WTC11 (cell line): ENCODE data around the gene FAM53A. TPM values are rescaled to one million over a fixed set of nuclear protein-coding genes. Genes with fewer than 3 reads are reported as not detected.

Experiments
- ATAC-seq: fragments of 200-7000 bp; cut with Tn5 transposase; 2 replicates; pipeline ENCODE4 v1.10.0; 2021; ENCODE audit warnings: mild to moderate bottlenecking, moderate library complexity
- CTCF ChIA-PET: fragments of 300-600 bp; sonication (Branson Sonifier 250); formaldehyde crosslinking; loops from one replicate; lab custom pipeline; 2021; ENCODE audit warnings: antibody characterized with exemption; lab: Charles Lee
- POLR2A ChIA-PET: fragments of 350-600 bp; sonication (Branson Sonifier 250); formaldehyde crosslinking; loops from one replicate; lab custom pipeline; 2021; ENCODE audit warnings: antibody characterized with exemption; lab: Charles Lee
- DNase-seq: peaks from one replicate; pipeline ENCODE4 v3.0.0; 2021; ENCODE audit warnings: low spot score
- H3K27ac Mint-ChIP-seq: 2 replicates; pipeline ENCODE4 v1.8.0; 2021; ENCODE audit warnings: mixed read lengths
- H3K27me3 Mint-ChIP-seq: 2 replicates; pipeline ENCODE4 v1.8.0; 2021; ENCODE audit warnings: low read depth, mild to moderate bottlenecking, moderate library complexity, mixed read lengths
- H3K36me3 Mint-ChIP-seq: 2 replicates; pipeline ENCODE4 v1.8.0; 2021; ENCODE audit warnings: mixed read lengths
- H3K4me1 Mint-ChIP-seq: 2 replicates; pipeline ENCODE4 v1.8.0; 2022; ENCODE audit warnings: mixed read lengths
- H3K4me3 Mint-ChIP-seq: 2 replicates; pipeline ENCODE4 v1.8.0; 2021; ENCODE audit warnings: mild to moderate bottlenecking, moderate library complexity, mixed read lengths
- H3K9me3 Mint-ChIP-seq: 2 replicates; pipeline ENCODE4 v1.8.0; 2021; ENCODE audit warnings: mixed read lengths
- ATF1 ChIP-seq: sonication (generic); formaldehyde crosslinking; IDR thresholded peaks from 2 replicates; pipeline ENCODE4 v1.8.1; 2023; ENCODE audit warnings: mild to moderate bottlenecking, moderate library complexity, missing genetic modification reagents
- E2F1 ChIP-seq: sonication (generic); formaldehyde crosslinking; IDR thresholded peaks from 2 replicates; pipeline ENCODE4 v1.8.0; 2022; ENCODE audit warnings: mild to moderate bottlenecking, missing genetic modification reagents
- E2F5 ChIP-seq: sonication (generic); formaldehyde crosslinking; IDR thresholded peaks from 2 replicates; pipeline ENCODE4 v1.8.1; 2022; ENCODE audit warnings: mild to moderate bottlenecking, moderate library complexity, missing genetic modification reagents
- JAZF1 ChIP-seq: fragments of 250-450 bp; sonication (Bioruptor Pico); IDR thresholded peaks from 2 replicates; pipeline ENCODE4 v1.9.0; 2021; ENCODE audit warnings: moderate library complexity, mild to moderate bottlenecking, inconsistent platforms
- JUN ChIP-seq: sonication (generic); formaldehyde crosslinking; IDR thresholded peaks from 2 replicates; pipeline ENCODE4 v1.8.0; 2023; ENCODE audit warnings: mild to moderate bottlenecking, missing genetic modification reagents
- MXD4 ChIP-seq: fragments of 250-450 bp; sonication (Bioruptor Pico); IDR thresholded peaks from 2 replicates; pipeline ENCODE4 v1.8.0; 2021; ENCODE audit warnings: mild to moderate bottlenecking, moderate library complexity, borderline replicate concordance
- NR2C2 ChIP-seq: sonication (generic); formaldehyde crosslinking; IDR thresholded peaks from 2 replicates; pipeline ENCODE4 v1.8.0; 2022; ENCODE audit warnings: mild to moderate bottlenecking, missing genetic modification reagents
- OVOL2 ChIP-seq: fragments of 250-450 bp; sonication (Bioruptor Pico); IDR thresholded peaks from 2 replicates; pipeline ENCODE4 v1.9.0; 2021; ENCODE audit warnings: mild to moderate bottlenecking, borderline replicate concordance
- SMAD3 ChIP-seq: sonication (generic); formaldehyde crosslinking; IDR thresholded peaks from 2 replicates; pipeline ENCODE4 v1.8.0; 2022; ENCODE audit warnings: missing genetic modification reagents, mild to moderate bottlenecking, borderline replicate concordance
- SOX15 ChIP-seq: fragments of 250-450 bp; sonication (Bioruptor Pico); IDR thresholded peaks from 2 replicates; pipeline ENCODE4 v1.9.0; 2021; ENCODE audit warnings: mild to moderate bottlenecking
- TEAD1 ChIP-seq: sonication (generic); formaldehyde crosslinking; IDR thresholded peaks from 2 replicates; pipeline ENCODE4 v1.8.0; 2022; ENCODE audit warnings: mild to moderate bottlenecking, missing genetic modification reagents
- USF2 ChIP-seq: sonication (generic); formaldehyde crosslinking; IDR thresholded peaks from 2 replicates; pipeline ENCODE4 v1.8.1; 2023; ENCODE audit warnings: mild to moderate bottlenecking, missing genetic modification reagents, moderate library complexity
- ZBTB21 ChIP-seq: sonication (generic); formaldehyde crosslinking; IDR thresholded peaks from 2 replicates; pipeline ENCODE4 v1.8.1; 2023; ENCODE audit warnings: mild to moderate bottlenecking, missing genetic modification reagents, borderline replicate concordance
- ZBTB43 ChIP-seq: sonication (generic); formaldehyde crosslinking; IDR thresholded peaks from 2 replicates; pipeline ENCODE4 v1.8.1; 2023; ENCODE audit warnings: mild to moderate bottlenecking, missing genetic modification reagents
- ZMAT4 ChIP-seq: fragments of 250-450 bp; sonication (Bioruptor Pico); IDR thresholded peaks from 2 replicates; pipeline ENCODE4 v1.9.0; 2021; ENCODE audit warnings: mild to moderate bottlenecking
- ZNF219 ChIP-seq: sonication (generic); formaldehyde crosslinking; IDR thresholded peaks from 2 replicates; pipeline ENCODE4 v1.8.0; 2023; ENCODE audit warnings: missing genetic modification reagents, mild to moderate bottlenecking, borderline replicate concordance
- ZNF425 ChIP-seq: fragments of 250-450 bp; sonication (Bioruptor Pico); conservative IDR thresholded peaks from 2 replicates; pipeline ENCODE4 v1.9.0; 2021; ENCODE audit warnings: mild to moderate bottlenecking
- ZNF512 ChIP-seq: sonication (generic); formaldehyde crosslinking; IDR thresholded peaks from 2 replicates; pipeline ENCODE4 v1.8.1; 2022; ENCODE audit warnings: missing genetic modification reagents, borderline replicate concordance
- ZNF671 ChIP-seq: fragments of 250-450 bp; sonication (Bioruptor Pico); IDR thresholded peaks from 2 replicates; pipeline ENCODE4 v1.8.0; 2021; ENCODE audit warnings: mild to moderate bottlenecking
- total RNA-seq: library from RNA; stranded (reverse); gene quantifications from 3 replicates; pipeline ENCODE4 v1.2.3, GENCODE V29; 2021

Gene FAM53A
- total RNA-seq, 1 experiment from 2014 or later, result 2.9 TPM

- ChIA-PET POLR2A (no interaction called here), CTCF (interaction anchor here (0.7 to 1.8 kb wide), 14 partner anchors 12 to 274 kb away, joined by 3 to 16 read pairs (median 6); no protein-coding TSS in a partner anchor)
- DNase-seq (no peak), ATAC-seq (no peak)
- TF ChIP-seq ZNF671 (CRISPR knock-in tag) (no peak), SMAD3 (CRISPR knock-in tag) (no peak), ZMAT4 (CRISPR knock-in tag) (no peak), OVOL2 (CRISPR knock-in tag) (no peak), NR2C2 (CRISPR knock-in tag) (no peak), JUN (CRISPR knock-in tag) (no peak), E2F5 (no peak), JAZF1 (no peak), ZBTB21 (CRISPR knock-in tag) (no peak), ZNF425 (no peak), ZNF219 (CRISPR knock-in tag) (no peak), TEAD1 (CRISPR knock-in tag) (no peak), ZNF512 (CRISPR knock-in tag) (no peak), ATF1 (CRISPR knock-in tag) (no peak), MXD4 (CRISPR knock-in tag) (no peak), SOX15 (CRISPR knock-in tag) (no peak), ZBTB43 (CRISPR knock-in tag) (no peak), USF2 (CRISPR knock-in tag) (no peak), E2F1 (no peak)
- H3K4me1 Mint-ChIP-seq, result no peaks in the 10 kb centered on the region
- H3K4me3 Mint-ChIP-seq, result no peak overlapping the region
- no peaks in the 10 kb centered on the region for H3K27me3 Mint-ChIP-seq
- H3K36me3 Mint-ChIP-seq, result no peaks in the 10 kb centered on the region
- H3K27ac Mint-ChIP-seq, result no peak overlapping the region
- no peaks in the 10 kb centered on the region for H3K9me3 Mint-ChIP-seq
These were observed 53.8 kb downstream of the FAM53A start for GRCh38 chr4:1630266-1630665.
